Mesenchymal stem cell (in vitro differentiated cells and primary cell): ENCODE data around the gene GALK2.

ENCODE experiments used
- DNase-seq: peaks from one replicate; pipeline ENCODE4 v3.0.0-alpha.2; 2013
- H2AFZ ChIP-seq: one replicate; pipeline ENCODE4 v1.6.1; 2013; ENCODE audit warnings: low read depth, mild to moderate bottlenecking, control low read depth, inconsistent platforms, low read length, moderate library complexity
- H2AK5ac ChIP-seq: 2 replicates; pipeline ENCODE4 v1.6.1; 2013; ENCODE audit warnings: low read length, moderate library complexity, mild to moderate bottlenecking, inconsistent platforms; ENCODE audit not compliant: severe bottlenecking
- H2BK120ac ChIP-seq: one replicate; pipeline ENCODE4 v1.6.1; 2013; ENCODE audit warnings: low read depth, mild to moderate bottlenecking, inconsistent platforms, low read length, moderate library complexity
- H2BK12ac ChIP-seq, 2 experiments: one replicate each; pipeline ENCODE4 v1.6.1; 2013; ENCODE audit warnings: inconsistent platforms in 2 of 2, low read length in 2 of 2, mild to moderate bottlenecking in 2 of 2, moderate library complexity in 2 of 2, control low read depth in 1 of 2
- H2BK15ac ChIP-seq: one replicate; pipeline ENCODE4 v1.6.1; 2013; ENCODE audit warnings: mild to moderate bottlenecking, low read depth, inconsistent platforms; ENCODE audit not compliant: poor library complexity, severe bottlenecking
- H2BK5ac ChIP-seq: 2 replicates; pipeline ENCODE4 v1.6.1; 2013; ENCODE audit warnings: low read depth, mild to moderate bottlenecking, low read length, control low read depth, inconsistent platforms; ENCODE audit not compliant: poor library complexity, severe bottlenecking
- H3K14ac ChIP-seq, 2 experiments: one replicate each; pipeline ENCODE4 v1.6.1; 2013; ENCODE audit warnings: inconsistent platforms in 2 of 2, low read length in 2 of 2, control low read depth in 1 of 2, mild to moderate bottlenecking in 1 of 2, moderate library complexity in 1 of 2
- H3K18ac ChIP-seq, 2 experiments: one replicate each; pipeline ENCODE4 v1.6.1; 2013; ENCODE audit warnings: inconsistent platforms in 2 of 2, low read length in 2 of 2, control low read depth in 1 of 2, low read depth in 1 of 2, mild to moderate bottlenecking in 1 of 2
- H3K23ac ChIP-seq, 2 experiments: one replicate each; pipeline ENCODE4 v1.6.1; 2013; ENCODE audit warnings: inconsistent platforms in 2 of 2, low read length in 2 of 2, mild to moderate bottlenecking in 2 of 2, moderate library complexity in 2 of 2, control low read depth in 1 of 2
- H3K27ac ChIP-seq: 2 replicates; pipeline ENCODE4 v1.5.1; 2013; ENCODE audit warnings: mild to moderate bottlenecking, moderate library complexity, low read length, control low read depth, inconsistent platforms; ENCODE audit not compliant: poor library complexity, severe bottlenecking
- H3K27me3 ChIP-seq, 2 experiments: 2 replicates each; pipeline versions ENCODE4 v1.6.1 to v1.7.0; 2013; ENCODE audit warnings: low read length in 2 of 2, mild to moderate bottlenecking in 2 of 2, moderate library complexity in 2 of 2, control low read depth in 1 of 2, inconsistent platforms in 1 of 2; ENCODE audit not compliant: control insufficient read depth in 1 of 2, insufficient read depth in 1 of 2
- H3K36me3 ChIP-seq, 2 experiments: 2 replicates each; pipeline versions ENCODE4 v1.6.1 to v1.7.0; 2013; ENCODE audit warnings: low read length in 2 of 2, control low read depth in 1 of 2, inconsistent platforms in 1 of 2, low read depth in 1 of 2, mild to moderate bottlenecking in 1 of 2; ENCODE audit not compliant: insufficient read depth in 2 of 2, control insufficient read depth in 1 of 2
- H3K4ac ChIP-seq, 2 experiments: one replicate each; pipeline ENCODE4 v1.6.1; 2013; ENCODE audit warnings: inconsistent platforms in 2 of 2, low read length in 2 of 2, mild to moderate bottlenecking in 2 of 2, moderate library complexity in 2 of 2, control low read depth in 1 of 2, low read depth in 1 of 2
- H3K4me1 ChIP-seq: 2 replicates; pipeline ENCODE4 v1.6.1; 2013; ENCODE audit warnings: low read depth, low read length, control low read depth; ENCODE audit not compliant: control insufficient read depth, insufficient read depth
- H3K4me2 ChIP-seq: 2 replicates; pipeline ENCODE4 v1.6.1; 2013; ENCODE audit warnings: low read length, mild to moderate bottlenecking, inconsistent platforms; ENCODE audit not compliant: poor library complexity, severe bottlenecking
- H3K4me3 ChIP-seq, 2 experiments: 2 replicates each; pipeline versions ENCODE4 v1.5.1 to v1.7.0; 2013; ENCODE audit warnings: low read length in 2 of 2, mild to moderate bottlenecking in 2 of 2, control low read depth in 1 of 2, low read depth in 1 of 2; ENCODE audit not compliant: insufficient read depth in 1 of 2
- H3K79me1 ChIP-seq: replicated peaks from 2 replicates; pipeline ENCODE4 v1.6.1; 2013; ENCODE audit warnings: mild to moderate bottlenecking, control low read depth, low read length, inconsistent platforms; ENCODE audit not compliant: poor library complexity, severe bottlenecking
- H3K9ac ChIP-seq: 2 replicates; pipeline ENCODE4 v1.7.0; 2013; ENCODE audit warnings: mild to moderate bottlenecking, low read length, moderate library complexity
- H3K9me3 ChIP-seq: 2 replicates; pipeline ENCODE4 v1.7.0; 2013; ENCODE audit warnings: mild to moderate bottlenecking, low read length; ENCODE audit not compliant: control insufficient read depth
- H4K8ac ChIP-seq: one replicate; pipeline ENCODE4 v1.6.1; 2013; ENCODE audit warnings: inconsistent platforms, mild to moderate bottlenecking, low read length, moderate library complexity
- H4K91ac ChIP-seq: one replicate; pipeline ENCODE4 v1.6.1; 2013; ENCODE audit warnings: mild to moderate bottlenecking, low read length, inconsistent platforms
- WGBS: methylation state at CpG from one replicate; pipeline ENCODE4 v1.1.7; 2013; ENCODE audit warnings: mixed read lengths; 5-methylcytosine and 5-hydroxymethylcytosine counted together

GALK2 gene

GRCh38 chr15:49215768-49216739, 46.0 kb downstream of the GALK2 start:
- H3K23ac ChIP-seq, result no peak overlapping the region

DNA sequence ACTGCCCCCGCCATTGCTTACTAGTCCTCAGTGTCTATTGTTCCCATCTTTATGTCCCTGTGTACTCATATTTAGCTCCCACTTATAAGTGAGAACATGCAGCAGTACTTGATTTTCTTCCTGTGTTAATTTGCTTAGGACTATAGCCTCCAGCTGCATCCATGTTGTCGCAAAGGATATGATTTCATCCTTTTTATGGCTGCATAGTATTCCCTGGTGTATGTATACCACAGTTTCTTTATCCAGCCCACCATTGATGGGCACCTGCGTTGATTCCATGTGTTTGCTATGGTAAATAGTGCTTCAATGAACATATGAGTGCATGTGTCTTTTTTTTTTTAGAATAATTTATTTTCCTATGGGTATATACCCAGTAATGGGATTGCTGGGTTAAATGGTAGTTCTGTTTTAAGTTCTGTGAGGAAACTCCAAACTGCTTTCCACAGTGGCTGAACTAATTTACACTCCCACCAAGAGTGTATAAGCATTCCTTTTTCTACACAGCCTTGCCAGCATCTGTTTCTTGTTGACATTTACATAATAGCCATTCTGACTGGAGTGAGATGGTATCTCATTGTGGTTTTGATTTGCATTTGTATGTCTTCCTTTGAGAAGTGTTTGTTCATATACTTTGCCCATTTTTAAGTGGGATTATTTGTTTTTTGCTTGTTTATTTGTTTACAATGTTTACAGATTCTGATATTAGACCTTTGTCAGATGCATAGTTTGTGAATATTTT, 53.7 kb downstream of the GALK2 start:
- H3K36me3 ChIP-seq, result peaks cover 12 to 23% of the 10 kb centered on the region in 2 experiments
- H4K8ac ChIP-seq, result no peak overlapping the region
- H3K4me3 ChIP-seq, result no peak overlapping the region

More at GRCh38 chr15:49215768-49216739, 46.0 kb downstream of the GALK2 start:
- H2AK5ac ChIP-seq, result peak overlapping the region; percentile 27
- peaks cover 3 to 33% of the 10 kb centered on the region in 2 experiments for H3K36me3 ChIP-seq
- peak overlapping the region in 1 of 2 experiments; percentile 79 for H3K14ac ChIP-seq
- H3K4me3 ChIP-seq, result no peak overlapping the region
- no peak for DNase-seq
- no peak overlapping the region for H4K8ac ChIP-seq
- WGBS, result 89% methylated on average over 7 of the region's 7 CpGs
- no peak overlapping the region for H4K91ac ChIP-seq
- no peaks in the 10 kb centered on the region for H3K27me3 ChIP-seq
- H3K79me1 ChIP-seq, result peaks cover 16% of the 10 kb centered on the region
- no peak overlapping the region for H2BK120ac ChIP-seq
- no peak overlapping the region for H3K9ac ChIP-seq
- no peak overlapping the region for H3K4me2 ChIP-seq
- H3K27ac ChIP-seq, result no peak overlapping the region
- no peak overlapping the region for H2BK5ac ChIP-seq
- H2BK15ac ChIP-seq, result no peak overlapping the region
- H3K9me3 ChIP-seq, result peaks cover 3% of the 10 kb centered on the region
- H3K4me1 ChIP-seq, result peaks cover 5% of the 10 kb centered on the region
- H2AFZ ChIP-seq, result no peak overlapping the region
- no peak overlapping the region for H3K18ac ChIP-seq
- peak overlapping the region in 1 of 2 experiments; percentile 37 for H2BK12ac ChIP-seq
- no peak overlapping the region for H3K4ac ChIP-seq

GRCh38 chr15:49225572-49226281, 55.7 kb downstream of the GALK2 start:
- DNase-seq, result peak; percentile 73
- Histone ChIP-seq H4K91ac (no peak overlapping the region), H2BK12ac (peak overlapping the region in 1 of 2 experiments; percentile 60), H3K18ac (peak overlapping the region in 1 of 2 experiments; percentile 42), H2AK5ac (no peak overlapping the region), H3K9ac (no peak overlapping the region), H2AFZ (no peak overlapping the region), H3K9me3 (peaks cover 21% of the 10 kb centered on the region), H3K27ac (no peak overlapping the region), H3K4me1 (peaks cover 3% of the 10 kb centered on the region), H3K14ac (peak overlapping the region in 1 of 2 experiments; percentile 26), H3K27me3 (no peaks in the 10 kb centered on the region), H2BK15ac (no peak overlapping the region), H3K4ac (peak overlapping the region in 1 of 2 experiments; percentile 19), H3K23ac (no peak overlapping the region), H3K79me1 (peaks cover 35% of the 10 kb centered on the region), H2BK120ac (no peak overlapping the region), H2BK5ac (no peak overlapping the region), H4K8ac (peak overlapping the region; percentile 12), H3K4me2 (no peak overlapping the region), H3K4me3 (no peak overlapping the region), H3K36me3 (peaks cover 17 to 22% of the 10 kb centered on the region in 2 experiments)
- WGBS, result 78% methylated on average over 3 of the region's 3 CpGs

More for the DNA sequence above, 53.7 kb downstream of the GALK2 start:
- DNase-seq, result peak; percentile 53
- H2BK120ac ChIP-seq, result no peak overlapping the region
- no peak overlapping the region for H3K9ac ChIP-seq
- no peak overlapping the region for H3K27ac ChIP-seq
- H3K14ac ChIP-seq, result no peak overlapping the region
- H4K91ac ChIP-seq, result no peak overlapping the region
- no peak overlapping the region for H3K18ac ChIP-seq
- no peak overlapping the region for H3K4me2 ChIP-seq
- H3K23ac ChIP-seq, result no peak overlapping the region
- H3K4me1 ChIP-seq, result peaks cover 3% of the 10 kb centered on the region
- H2AK5ac ChIP-seq, result no peak overlapping the region
- no peak overlapping the region for H3K4ac ChIP-seq
- H2BK12ac ChIP-seq, result no peak overlapping the region
- peaks cover 22% of the 10 kb centered on the region for H3K79me1 ChIP-seq
- 100% methylated on average over 2 of the region's 3 CpGs for whole genome bisulfite sequencing
- H2BK5ac ChIP-seq, result no peak overlapping the region
- no peaks in the 10 kb centered on the region for H3K27me3 ChIP-seq
- no peak overlapping the region for H2BK15ac ChIP-seq
- peaks cover 14% of the 10 kb centered on the region for H3K9me3 ChIP-seq
- H2AFZ ChIP-seq, result no peak overlapping the region
